WTC11 (cell line): ENCODE data around the gene FHOD1. TPM values are rescaled to one million over a fixed set of nuclear protein-coding genes. Genes with fewer than 3 reads are reported as not detected.

Source experiments
- ATAC-seq: fragments of 200-7000 bp; cut with Tn5 transposase; 2 replicates; pipeline ENCODE4 v1.10.0; 2021; ENCODE audit warnings: mild to moderate bottlenecking, moderate library complexity
- CTCF ChIA-PET: fragments of 300-600 bp; sonication (Branson Sonifier 250); formaldehyde crosslinking; loops from one replicate; lab custom pipeline; 2021; ENCODE audit warnings: antibody characterized with exemption; lab: Charles Lee
- POLR2A ChIA-PET: fragments of 350-600 bp; sonication (Branson Sonifier 250); formaldehyde crosslinking; loops from one replicate; lab custom pipeline; 2021; ENCODE audit warnings: antibody characterized with exemption; lab: Charles Lee
- DNase-seq: peaks from one replicate; pipeline ENCODE4 v3.0.0; 2021; ENCODE audit warnings: low spot score
- H3K27ac Mint-ChIP-seq: 2 replicates; pipeline ENCODE4 v1.8.0; 2021; ENCODE audit warnings: mixed read lengths
- H3K27me3 Mint-ChIP-seq: 2 replicates; pipeline ENCODE4 v1.8.0; 2021; ENCODE audit warnings: low read depth, mild to moderate bottlenecking, moderate library complexity, mixed read lengths
- H3K36me3 Mint-ChIP-seq: 2 replicates; pipeline ENCODE4 v1.8.0; 2021; ENCODE audit warnings: mixed read lengths
- H3K4me1 Mint-ChIP-seq: 2 replicates; pipeline ENCODE4 v1.8.0; 2022; ENCODE audit warnings: mixed read lengths
- H3K4me3 Mint-ChIP-seq: 2 replicates; pipeline ENCODE4 v1.8.0; 2021; ENCODE audit warnings: mild to moderate bottlenecking, moderate library complexity, mixed read lengths
- H3K9me3 Mint-ChIP-seq: 2 replicates; pipeline ENCODE4 v1.8.0; 2021; ENCODE audit warnings: mixed read lengths
- EMX1 ChIP-seq: fragments of 250-450 bp; sonication (Bioruptor Pico); IDR thresholded peaks from 2 replicates; pipeline ENCODE4 v1.8.0; 2021; ENCODE audit warnings: mild to moderate bottlenecking
- ESRRA ChIP-seq: sonication (generic); formaldehyde crosslinking; IDR thresholded peaks from 2 replicates; pipeline ENCODE4 v1.8.1; 2022; ENCODE audit warnings: mild to moderate bottlenecking, missing genetic modification reagents, borderline replicate concordance
- GRHL2 ChIP-seq: fragments of 250-450 bp; sonication (Bioruptor Pico); IDR thresholded peaks from 2 replicates; pipeline ENCODE4 v1.8.0; 2022; ENCODE audit warnings: mild to moderate bottlenecking, moderate library complexity; ENCODE audit not compliant: insufficient replicate concordance, severe bottlenecking
- GTF2I ChIP-seq: fragments of 250-450 bp; sonication (Bioruptor Pico); conservative IDR thresholded peaks from 2 replicates; pipeline ENCODE4 v1.4.0; 2021; ENCODE audit warnings: mild to moderate bottlenecking
- JUN ChIP-seq: sonication (generic); formaldehyde crosslinking; IDR thresholded peaks from 2 replicates; pipeline ENCODE4 v1.8.0; 2023; ENCODE audit warnings: mild to moderate bottlenecking, missing genetic modification reagents
- MXD4 ChIP-seq: fragments of 250-450 bp; sonication (Bioruptor Pico); IDR thresholded peaks from 2 replicates; pipeline ENCODE4 v1.8.0; 2021; ENCODE audit warnings: mild to moderate bottlenecking, moderate library complexity, borderline replicate concordance
- NR3C1 ChIP-seq: sonication (generic); formaldehyde crosslinking; conservative IDR thresholded peaks from 2 replicates; pipeline ENCODE4 v1.8.1; 2023; ENCODE audit warnings: low read depth, mild to moderate bottlenecking, missing genetic modification reagents
- PRRX2 ChIP-seq: fragments of 250-450 bp; sonication (Bioruptor Pico); IDR thresholded peaks from 2 replicates; pipeline ENCODE4 v1.8.0; 2021; ENCODE audit warnings: mild to moderate bottlenecking
- TEAD1 ChIP-seq: sonication (generic); formaldehyde crosslinking; IDR thresholded peaks from 2 replicates; pipeline ENCODE4 v1.8.0; 2022; ENCODE audit warnings: mild to moderate bottlenecking, missing genetic modification reagents
- ZNF317 ChIP-seq: sonication (generic); formaldehyde crosslinking; IDR thresholded peaks from 2 replicates; pipeline ENCODE4 v1.8.1; 2023; ENCODE audit warnings: low read depth, mild to moderate bottlenecking, moderate library complexity, missing genetic modification reagents, borderline replicate concordance
- ZNF396 ChIP-seq: fragments of 250-450 bp; sonication (Bioruptor Pico); IDR thresholded peaks from 2 replicates; pipeline ENCODE4 v1.8.0; 2021; ENCODE audit warnings: mild to moderate bottlenecking, moderate library complexity, borderline replicate concordance
- total RNA-seq: library from RNA; stranded (reverse); gene quantifications from 3 replicates; pipeline ENCODE4 v1.2.3, GENCODE V29; 2021
- TF ChIP-seq, protein P1 (sequence below): sonication (generic); formaldehyde crosslinking; IDR thresholded peaks from 2 replicates; pipeline ENCODE4 v1.8.1; 2023; ENCODE audit warnings: mild to moderate bottlenecking, missing genetic modification reagents
- TF ChIP-seq, protein P2 (sequence below): sonication (generic); formaldehyde crosslinking; IDR thresholded peaks from 2 replicates; pipeline ENCODE4 v1.8.1; 2023; ENCODE audit warnings: mild to moderate bottlenecking, missing genetic modification reagents, moderate library complexity
- TF ChIP-seq, protein P3 (sequence below): fragments of 250-450 bp; sonication (Bioruptor Pico); IDR thresholded peaks from 2 replicates; pipeline ENCODE4 v1.9.0; 2021; ENCODE audit warnings: mild to moderate bottlenecking, borderline replicate concordance
- TF ChIP-seq, protein P4 (sequence below): fragments of 250-450 bp; sonication (Bioruptor Pico); IDR thresholded peaks from 2 replicates; pipeline ENCODE4 v1.9.0; 2021; ENCODE audit warnings: moderate library complexity, mild to moderate bottlenecking, inconsistent platforms, borderline replicate concordance
- TF ChIP-seq, protein P5 (sequence below): sonication (generic); formaldehyde crosslinking; IDR thresholded peaks from 2 replicates; pipeline ENCODE4 v1.8.1; 2022; ENCODE audit warnings: missing genetic modification reagents, borderline replicate concordance
- TF ChIP-seq, protein P6 (sequence below): sonication (generic); formaldehyde crosslinking; IDR thresholded peaks from 2 replicates; pipeline ENCODE4 v1.8.0; 2022; ENCODE audit warnings: mild to moderate bottlenecking, missing genetic modification reagents

Gene FHOD1
- total RNA-seq, 1 experiment from 2014 or later, result 81.3 TPM

DNA sequence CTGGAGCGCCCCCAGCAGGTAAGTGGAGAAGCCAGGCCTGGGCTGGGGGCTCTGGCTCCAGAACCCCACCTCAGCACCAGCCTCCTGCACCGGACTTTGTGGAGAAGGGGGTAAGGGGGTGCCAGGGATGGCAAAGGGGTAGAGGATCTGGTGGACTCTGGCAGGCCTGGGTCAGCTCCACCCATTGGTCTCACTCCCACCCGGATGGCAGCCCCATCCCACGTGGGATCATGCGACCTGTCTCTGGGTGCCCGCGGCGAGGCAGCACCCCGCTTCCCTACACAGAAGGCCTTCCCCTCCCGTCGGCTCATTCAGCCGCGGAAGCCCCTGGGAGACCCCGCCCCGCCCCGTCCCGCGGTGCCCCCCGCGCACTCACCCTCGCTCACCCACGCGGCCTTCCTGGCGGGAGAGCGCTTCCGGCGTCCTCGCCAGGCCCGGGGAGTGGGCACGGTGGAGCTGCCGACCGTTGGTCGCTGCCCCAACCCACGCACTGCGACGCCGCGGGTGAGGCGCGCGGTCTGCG lies 31.6 kb upstream of the FHOD1 start:
- ChIA-PET CTCF (interaction anchor here (0.9 to 2.3 kb wide), 17 partner anchors 9 to 266 kb away, joined by 3 to 20 read pairs (median 4); partner anchors contain the start of genes FHOD1, KCTD19, LRRC36 and TMEM208), POLR2A (interaction anchor here (1.2 kb wide), 1 partner anchor 32 kb away, joined by 3 read pairs; the partner anchor contains the start of gene FHOD1)

More for the DNA sequence above, 31.6 kb upstream of the FHOD1 start:
- H3K36me3 Mint-ChIP-seq, result no peaks in the 10 kb centered on the region; the same call in 1 of the 2 replicates
- H3K4me1 Mint-ChIP-seq, result peaks cover 2% of the 10 kb centered on the region; the same call in 1 of the 2 replicates
- ATAC-seq (peak; percentile 69), DNase-seq (peak; percentile 59)
- peaks cover 23% of the 10 kb centered on the region for H3K27me3 Mint-ChIP-seq
- no peak for TF ChIP-seq GTF2I (CRISPR knock-in tag)
- TF ChIP-seq, protein P1, sequence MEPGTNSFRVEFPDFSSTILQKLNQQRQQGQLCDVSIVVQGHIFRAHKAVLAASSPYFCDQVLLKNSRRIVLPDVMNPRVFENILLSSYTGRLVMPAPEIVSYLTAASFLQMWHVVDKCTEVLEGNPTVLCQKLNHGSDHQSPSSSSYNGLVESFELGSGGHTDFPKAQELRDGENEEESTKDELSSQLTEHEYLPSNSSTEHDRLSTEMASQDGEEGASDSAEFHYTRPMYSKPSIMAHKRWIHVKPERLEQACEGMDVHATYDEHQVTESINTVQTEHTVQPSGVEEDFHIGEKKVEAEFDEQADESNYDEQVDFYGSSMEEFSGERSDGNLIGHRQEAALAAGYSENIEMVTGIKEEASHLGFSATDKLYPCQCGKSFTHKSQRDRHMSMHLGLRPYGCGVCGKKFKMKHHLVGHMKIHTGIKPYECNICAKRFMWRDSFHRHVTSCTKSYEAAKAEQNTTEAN (CRISPR knock-in tag), result no peak
- TF ChIP-seq, protein P2, sequence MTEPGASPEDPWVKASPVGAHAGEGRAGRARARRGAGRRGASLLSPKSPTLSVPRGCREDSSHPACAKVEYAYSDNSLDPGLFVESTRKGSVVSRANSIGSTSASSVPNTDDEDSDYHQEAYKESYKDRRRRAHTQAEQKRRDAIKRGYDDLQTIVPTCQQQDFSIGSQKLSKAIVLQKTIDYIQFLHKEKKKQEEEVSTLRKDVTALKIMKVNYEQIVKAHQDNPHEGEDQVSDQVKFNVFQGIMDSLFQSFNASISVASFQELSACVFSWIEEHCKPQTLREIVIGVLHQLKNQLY (CRISPR knock-in tag), result no peak
- TF ChIP-seq, protein P3, sequence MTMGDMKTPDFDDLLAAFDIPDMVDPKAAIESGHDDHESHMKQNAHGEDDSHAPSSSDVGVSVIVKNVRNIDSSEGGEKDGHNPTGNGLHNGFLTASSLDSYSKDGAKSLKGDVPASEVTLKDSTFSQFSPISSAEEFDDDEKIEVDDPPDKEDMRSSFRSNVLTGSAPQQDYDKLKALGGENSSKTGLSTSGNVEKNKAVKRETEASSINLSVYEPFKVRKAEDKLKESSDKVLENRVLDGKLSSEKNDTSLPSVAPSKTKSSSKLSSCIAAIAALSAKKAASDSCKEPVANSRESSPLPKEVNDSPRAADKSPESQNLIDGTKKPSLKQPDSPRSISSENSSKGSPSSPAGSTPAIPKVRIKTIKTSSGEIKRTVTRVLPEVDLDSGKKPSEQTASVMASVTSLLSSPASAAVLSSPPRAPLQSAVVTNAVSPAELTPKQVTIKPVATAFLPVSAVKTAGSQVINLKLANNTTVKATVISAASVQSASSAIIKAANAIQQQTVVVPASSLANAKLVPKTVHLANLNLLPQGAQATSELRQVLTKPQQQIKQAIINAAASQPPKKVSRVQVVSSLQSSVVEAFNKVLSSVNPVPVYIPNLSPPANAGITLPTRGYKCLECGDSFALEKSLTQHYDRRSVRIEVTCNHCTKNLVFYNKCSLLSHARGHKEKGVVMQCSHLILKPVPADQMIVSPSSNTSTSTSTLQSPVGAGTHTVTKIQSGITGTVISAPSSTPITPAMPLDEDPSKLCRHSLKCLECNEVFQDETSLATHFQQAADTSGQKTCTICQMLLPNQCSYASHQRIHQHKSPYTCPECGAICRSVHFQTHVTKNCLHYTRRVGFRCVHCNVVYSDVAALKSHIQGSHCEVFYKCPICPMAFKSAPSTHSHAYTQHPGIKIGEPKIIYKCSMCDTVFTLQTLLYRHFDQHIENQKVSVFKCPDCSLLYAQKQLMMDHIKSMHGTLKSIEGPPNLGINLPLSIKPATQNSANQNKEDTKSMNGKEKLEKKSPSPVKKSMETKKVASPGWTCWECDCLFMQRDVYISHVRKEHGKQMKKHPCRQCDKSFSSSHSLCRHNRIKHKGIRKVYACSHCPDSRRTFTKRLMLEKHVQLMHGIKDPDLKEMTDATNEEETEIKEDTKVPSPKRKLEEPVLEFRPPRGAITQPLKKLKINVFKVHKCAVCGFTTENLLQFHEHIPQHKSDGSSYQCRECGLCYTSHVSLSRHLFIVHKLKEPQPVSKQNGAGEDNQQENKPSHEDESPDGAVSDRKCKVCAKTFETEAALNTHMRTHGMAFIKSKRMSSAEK, result no peak
- TF ChIP-seq, protein P4, sequence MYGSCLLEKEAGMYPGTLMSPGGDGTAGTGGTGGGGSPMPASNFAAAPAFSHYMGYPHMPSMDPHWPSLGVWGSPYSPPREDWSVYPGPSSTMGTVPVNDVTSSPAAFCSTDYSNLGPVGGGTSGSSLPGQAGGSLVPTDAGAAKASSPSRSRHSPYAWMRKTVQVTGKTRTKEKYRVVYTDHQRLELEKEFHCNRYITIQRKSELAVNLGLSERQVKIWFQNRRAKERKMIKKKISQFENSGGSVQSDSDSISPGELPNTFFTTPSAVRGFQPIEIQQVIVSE (CRISPR knock-in tag), result no peak
- no peak for TF ChIP-seq TEAD1 (CRISPR knock-in tag)
- no peak for TF ChIP-seq ZNF317
- TF ChIP-seq EMX1 (CRISPR knock-in tag), result no peak
- TF ChIP-seq, protein P5, sequence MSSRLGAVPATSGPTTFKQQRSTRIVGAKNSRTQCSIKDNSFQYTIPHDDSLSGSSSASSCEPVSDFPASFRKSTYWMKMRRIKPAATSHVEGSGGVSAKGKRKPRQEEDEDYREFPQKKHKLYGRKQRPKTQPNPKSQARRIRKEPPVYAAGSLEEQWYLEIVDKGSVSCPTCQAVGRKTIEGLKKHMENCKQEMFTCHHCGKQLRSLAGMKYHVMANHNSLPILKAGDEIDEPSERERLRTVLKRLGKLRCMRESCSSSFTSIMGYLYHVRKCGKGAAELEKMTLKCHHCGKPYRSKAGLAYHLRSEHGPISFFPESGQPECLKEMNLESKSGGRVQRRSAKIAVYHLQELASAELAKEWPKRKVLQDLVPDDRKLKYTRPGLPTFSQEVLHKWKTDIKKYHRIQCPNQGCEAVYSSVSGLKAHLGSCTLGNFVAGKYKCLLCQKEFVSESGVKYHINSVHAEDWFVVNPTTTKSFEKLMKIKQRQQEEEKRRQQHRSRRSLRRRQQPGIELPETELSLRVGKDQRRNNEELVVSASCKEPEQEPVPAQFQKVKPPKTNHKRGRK (CRISPR knock-in tag), result no peak
- TF ChIP-seq ESRRA (CRISPR knock-in tag), result no peak
- no peak for TF ChIP-seq NR3C1 (CRISPR knock-in tag)
- TF ChIP-seq JUN (CRISPR knock-in tag), result no peak
- TF ChIP-seq, protein P6, sequence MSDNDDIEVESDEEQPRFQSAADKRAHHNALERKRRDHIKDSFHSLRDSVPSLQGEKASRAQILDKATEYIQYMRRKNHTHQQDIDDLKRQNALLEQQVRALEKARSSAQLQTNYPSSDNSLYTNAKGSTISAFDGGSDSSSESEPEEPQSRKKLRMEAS, result no peak
- no peak for TF ChIP-seq GRHL2 (CRISPR knock-in tag)
- TF ChIP-seq PRRX2 (CRISPR knock-in tag), result no peak
- no peak for TF ChIP-seq MXD4 (CRISPR knock-in tag)
- TF ChIP-seq ZNF396, result no peak
- no peaks in the 10 kb centered on the region for H3K9me3 Mint-ChIP-seq
- H3K27ac Mint-ChIP-seq, result no peak overlapping the region
- peak overlapping the region; percentile 69 for H3K4me3 Mint-ChIP-seq
